DOHH2 (cell line): ENCODE data around the gene STRIP1.

Experiments used
- H3F3A ChIP-seq: fragments of 200-600 bp; sonication (generic), shearing (Covaris generic); 2 replicates; pipeline ENCODE4 v1.6.0; 2016; ENCODE audit warnings: antibody characterized with exemption, mild to moderate bottlenecking; ENCODE audit not compliant: control insufficient read depth, insufficient read depth
- H3K27ac ChIP-seq: fragments of 200-600 bp; sonication (generic); 2 replicates; pipeline ENCODE4 v1.5.1; 2014; ENCODE audit warnings: low read depth, mild to moderate bottlenecking, low read length, moderate library complexity
- H3K27me3 ChIP-seq: fragments of 200-600 bp; sonication (generic); 2 replicates; pipeline ENCODE4 v1.6.1; 2014; ENCODE audit warnings: mild to moderate bottlenecking, low read length, mixed read lengths; ENCODE audit not compliant: control insufficient read depth
- H3K36me3 ChIP-seq: fragments of 200-600 bp; sonication (generic); 2 replicates; pipeline ENCODE4 v1.6.1; 2014; ENCODE audit warnings: mild to moderate bottlenecking, low read length, moderate library complexity, mixed read lengths; ENCODE audit not compliant: control insufficient read depth
- H3K4me1 ChIP-seq: fragments of 200-600 bp; sonication (generic); 2 replicates; pipeline ENCODE4 v1.6.1; 2014; ENCODE audit warnings: mild to moderate bottlenecking, low read length, mixed read lengths; ENCODE audit not compliant: control insufficient read depth
- H3K4me2 ChIP-seq: fragments of 200-600 bp; sonication (generic); 2 replicates; pipeline ENCODE4 v1.6.0; 2014; ENCODE audit warnings: mild to moderate bottlenecking, low read length, moderate library complexity
- H3K4me3 ChIP-seq: fragments of 200-600 bp; sonication (generic); 2 replicates; pipeline ENCODE4 v1.5.1; 2014; ENCODE audit warnings: mild to moderate bottlenecking, low read length, mixed read lengths
- H3K79me2 ChIP-seq: fragments of 200-600 bp; sonication (generic); 2 replicates; pipeline ENCODE4 v1.6.1; 2014; ENCODE audit warnings: mild to moderate bottlenecking, low read length, mixed read lengths; ENCODE audit not compliant: control insufficient read depth
- H3K9me2 ChIP-seq: fragments of 200-600 bp; sonication (generic); replicated peaks from 2 replicates; pipeline ENCODE4 v1.6.1; 2014; ENCODE audit warnings: mild to moderate bottlenecking, low read length, mixed read lengths; ENCODE audit not compliant: control insufficient read depth
- H3K9me3 ChIP-seq: fragments of 200-600 bp; sonication (generic); 2 replicates; pipeline ENCODE4 v1.6.1; 2014; ENCODE audit warnings: antibody characterized with exemption, low read length, mixed read lengths; ENCODE audit not compliant: control insufficient read depth, insufficient read depth
- H4K20me1 ChIP-seq: fragments of 200-600 bp; sonication (generic); 2 replicates; pipeline ENCODE4 v1.6.0; 2014; ENCODE audit warnings: low read depth, mild to moderate bottlenecking, antibody characterized with exemption, low read length, moderate library complexity; ENCODE audit not compliant: control insufficient read depth, insufficient read depth
- CTCF ChIP-seq: fragments of 200-600 bp; sonication (generic); IDR thresholded peaks from one replicate; pipeline ENCODE4 v1.5.1; 2014; ENCODE audit warnings: antibody characterized with exemption, mild to moderate bottlenecking, low read depth, low read length; ENCODE audit not compliant: poor library complexity, severe bottlenecking
- EZH2phosphoT487 ChIP-seq: fragments of 200-600 bp; sonication (generic); IDR thresholded peaks from 2 replicates; pipeline ENCODE4 v1.6.1; 2017; ENCODE audit warnings: borderline replicate concordance, mild to moderate bottlenecking, antibody characterized with exemption, low read length, moderate library complexity, mixed read lengths

Gene STRIP1

DNA sequence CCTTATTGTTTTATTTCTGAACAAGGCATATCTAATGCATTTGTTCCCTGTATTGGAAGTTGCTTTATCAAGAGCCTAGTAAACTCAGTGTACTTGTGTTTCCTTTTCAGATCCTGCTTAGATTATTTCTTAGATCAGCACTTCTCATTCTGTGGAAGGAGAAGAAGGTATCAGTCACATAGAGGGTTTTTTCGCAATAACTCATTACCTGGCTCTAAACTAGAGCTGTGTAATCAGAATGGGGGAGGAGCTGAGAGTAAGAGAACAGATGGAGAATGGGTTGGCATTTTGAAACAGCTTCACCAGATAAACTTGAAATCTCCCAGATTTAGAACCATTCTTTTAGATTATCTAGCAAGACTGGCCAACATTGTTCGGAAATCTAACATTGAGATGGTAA lies 38.9 kb upstream of the STRIP1 start:
- Histone ChIP-seq H3F3A (no peaks in the 10 kb centered on the region), H3K9me3 (no peaks in the 10 kb centered on the region), H3K9me2 (no peaks in the 10 kb centered on the region), H4K20me1 (peaks cover 8% of the 10 kb centered on the region), H3K27ac (no peak overlapping the region), H3K79me2 (peaks cover 41% of the 10 kb centered on the region), H3K4me3 (no peak overlapping the region), H3K4me2 (no peak overlapping the region), H3K4me1 (no peaks in the 10 kb centered on the region; the same call in 1 of the 2 replicates), H3K27me3 (no peaks in the 10 kb centered on the region), H3K36me3 (peaks cover 5% of the 10 kb centered on the region; the same call in 1 of the 2 replicates)
- TF ChIP-seq CTCF (no peak), EZH2phosphoT487 (no peak)

DNA sequence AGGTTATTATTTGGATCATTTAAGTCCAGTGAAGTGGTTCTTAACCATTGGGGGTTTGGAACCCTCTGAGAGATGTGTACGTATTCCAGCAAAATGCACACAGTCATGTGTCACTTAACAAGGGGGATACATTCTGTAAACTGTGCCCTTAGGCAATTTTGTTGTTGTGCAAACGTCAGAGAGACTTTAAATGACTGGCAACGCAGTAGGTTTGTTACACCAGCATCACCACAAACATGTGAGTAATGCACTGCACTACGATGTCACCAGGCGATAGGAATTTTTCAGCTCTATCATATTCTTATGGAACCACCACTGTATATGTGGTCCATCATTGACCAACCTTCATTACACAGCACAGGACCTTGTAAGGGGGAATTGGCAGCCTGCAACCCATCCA lies 37.9 kb upstream of the STRIP1 start:
- Histone ChIP-seq H3F3A (no peaks in the 10 kb centered on the region), H3K4me3 (no peak overlapping the region), H3K79me2 (peaks cover 33% of the 10 kb centered on the region), H3K4me1 (no peaks in the 10 kb centered on the region), H3K9me3 (no peaks in the 10 kb centered on the region), H3K9me2 (no peaks in the 10 kb centered on the region), H3K27me3 (no peaks in the 10 kb centered on the region), H3K4me2 (no peak overlapping the region), H3K27ac (no peak overlapping the region), H3K36me3 (peaks cover 5% of the 10 kb centered on the region; the same call in 1 of the 2 replicates), H4K20me1 (peaks cover 8% of the 10 kb centered on the region)
- TF ChIP-seq EZH2phosphoT487 (no peak), CTCF (no peak)

DNA sequence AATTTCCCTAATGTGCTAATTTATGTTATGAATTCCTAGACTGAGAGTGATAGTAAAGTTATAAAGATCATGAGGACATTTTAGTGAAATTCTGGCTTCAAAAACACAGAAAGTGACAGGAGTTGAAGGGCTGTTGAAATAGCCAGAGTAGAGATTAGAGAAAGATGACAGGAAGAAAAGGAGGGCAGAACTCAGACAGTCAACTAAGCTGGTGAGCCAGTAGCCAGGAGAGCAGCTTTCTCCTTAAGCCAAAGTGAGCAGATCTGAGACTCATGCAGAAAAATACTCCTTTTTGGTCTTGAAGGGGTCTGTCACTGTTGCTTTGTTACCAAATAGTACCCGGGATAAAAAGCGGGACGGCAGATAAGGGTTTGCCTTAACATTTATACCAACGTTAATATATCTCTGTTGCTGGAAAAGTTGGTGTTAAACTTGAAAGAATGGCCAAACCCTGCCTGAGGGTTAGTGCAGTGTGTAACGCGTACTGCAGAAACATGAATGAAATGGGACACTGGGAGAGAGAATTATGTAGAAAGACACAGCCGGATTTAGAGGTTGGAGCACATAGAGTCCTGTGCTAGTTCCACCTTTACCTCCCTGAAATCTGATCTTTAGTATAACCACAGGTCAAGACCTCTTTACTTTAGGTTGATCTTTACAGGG lies 37.1 kb upstream of the STRIP1 start:
- no peaks in the 10 kb centered on the region for H3F3A ChIP-seq

More for the DNA sequence above, 37.1 kb upstream of the STRIP1 start:
- TF ChIP-seq CTCF: no peak
- TF ChIP-seq EZH2phosphoT487: no peak
- Histone ChIP-seq H3K4me3 (no peak overlapping the region), H3K9me2 (no peaks in the 10 kb centered on the region), H3K36me3 (peaks cover 5% of the 10 kb centered on the region; the same call in 1 of the 2 replicates), H3K9me3 (no peaks in the 10 kb centered on the region), H3K4me2 (no peak overlapping the region), H3K27me3 (no peaks in the 10 kb centered on the region), H3K79me2 (peaks cover 31% of the 10 kb centered on the region), H4K20me1 (peaks cover 8% of the 10 kb centered on the region), H3K4me1 (no peaks in the 10 kb centered on the region), H3K27ac (no peak overlapping the region)
